HG02759 (cell line): ENCODE results near the gene LRCOL1.

Source experiments
- ATAC-seq: cut with Tn5 transposase; IDR thresholded peaks from one replicate; pipeline ENCODE4 v1.9.1; 2021; ENCODE audit warnings: mild to moderate bottlenecking, moderate library complexity; ENCODE audit not compliant: unreplicated experiment

LRCOL1 gene

GRCh38 chr12:132583736-132584135, 26.6 kb downstream of the LRCOL1 start:
- ATAC-seq: no peak

GRCh38 chr12:132583411-132583710, 27.0 kb downstream of the LRCOL1 start:
- no peak for ATAC-seq

- ATAC-seq: no peak
Measured at GRCh38 chr12:132582582-132583410, 27.6 kb downstream of the LRCOL1 start.

- no peak for ATAC-seq
Measured at GRCh38 chr12:132582058-132582420, 28.3 kb downstream of the LRCOL1 start.

- no peak for ATAC-seq
Measured at GRCh38 chr12:132581348-132582057, 28.9 kb downstream of the LRCOL1 start.

- ATAC-seq: no peak
Measured at GRCh38 chr12:132580701-132581292, 29.6 kb downstream of the LRCOL1 start.

- ATAC-seq: no peak
Measured at GRCh38 chr12:132579744-132580143, 30.6 kb downstream of the LRCOL1 start.

GRCh38 chr12:132578826-132579225, 31.6 kb downstream of the LRCOL1 start:
- no peak for ATAC-seq

GRCh38 chr12:132578118-132578517, 32.3 kb downstream of the LRCOL1 start:
- ATAC-seq: no peak

GRCh38 chr12:132577191-132577920, 33.0 kb downstream of the LRCOL1 start:
- no peak for ATAC-seq

GRCh38 chr12:132576701-132577100, 33.7 kb downstream of the LRCOL1 start:
- ATAC-seq: no peak

GRCh38 chr12:132575661-132576060, 34.7 kb downstream of the LRCOL1 start:
- ATAC-seq: no peak

GRCh38 chr12:132574271-132574996, 35.9 kb downstream of the LRCOL1 start:
- ATAC-seq: no peak

- no peak for ATAC-seq
Measured at GRCh38 chr12:132572801-132573760, 37.3 kb downstream of the LRCOL1 start.

GRCh38 chr12:132572106-132572505, 38.3 kb downstream of the LRCOL1 start:
- no peak for ATAC-seq

- no peak for ATAC-seq
Measured at GRCh38 chr12:132571598-132571997, 38.8 kb downstream of the LRCOL1 start.

- ATAC-seq: no peak
Measured at GRCh38 chr12:132571051-132571450, 39.3 kb downstream of the LRCOL1 start.

- no peak for ATAC-seq
Measured at GRCh38 chr12:132570635-132571034, 39.7 kb downstream of the LRCOL1 start.

GRCh38 chr12:132569856-132570480, 40.4 kb downstream of the LRCOL1 start:
- no peak for ATAC-seq
